Non-pigmented ciliary epithelial cell (primary cell): ENCODE data around the gene DCTN2.
A peak's percentile ranks its signal among the peaks of the same experiment; 100 is the strongest.
"Not testable (repeated sequence)": the region's sequence is repeated elsewhere in the genome, so short reads cannot be mapped to it uniquely, and the experiment has no call there.

Experiments used
- DNase-seq: peaks from one replicate; pipeline ENCODE4 v3.0.0-alpha.2; 2010; ENCODE audit warnings: low read depth

The DCTN2 gene

GRCh38 chr12:57527184-57527583, 19.8 kb downstream of the DCTN2 start:
- no peak for DNase-seq

- no peak for DNase-seq
Observed at GRCh38 chr12:57526477-57527126, 20.4 kb downstream of the DCTN2 start.

- no peak for DNase-seq
Observed at GRCh38 chr12:57525615-57526383, 21.2 kb downstream of the DCTN2 start.

GRCh38 chr12:57524814-57525614, 22.0 kb downstream of the DCTN2 start:
- no peak for DNase-seq

GRCh38 chr12:57523706-57524614, 23.0 kb downstream of the DCTN2 start:
- DNase-seq = no peak

GRCh38 chr12:57522887-57523705, 23.9 kb downstream of the DCTN2 start:
- no peak for DNase-seq

GRCh38 chr12:57522011-57522886, 24.7 kb downstream of the DCTN2 start, which contains the start of gene MBD6:
Gene MBD6 (plus strand): TSS chr12:57522824. CDS start chr12:57524304, 1,480 bp downstream.
- peak; percentile 53 for DNase-seq

- peak; percentile 19 for DNase-seq
Observed at GRCh38 chr12:57521525-57522010, 25.4 kb downstream of the DCTN2 start.

- DNase-seq = peak; percentile 89
Observed at GRCh38 chr12:57520053-57520818, 26.8 kb downstream of the DCTN2 start, which contains the start of gene DDIT3. Gene DDIT3 (minus strand): TSS chr12:57520514. CDS start chr12:57517406, 3,108 bp downstream.

GRCh38 chr12:57519796-57520052, 27.3 kb downstream of the DCTN2 start:
- DNase-seq = no peak

GRCh38 chr12:57518920-57519795, 27.8 kb downstream of the DCTN2 start:
- DNase-seq = no peak

- DNase-seq = no peak
Observed at GRCh38 chr12:57518176-57518919, 28.6 kb downstream of the DCTN2 start.

GRCh38 chr12:57517718-57518117, 29.3 kb downstream of the DCTN2 start:
- not testable (repeated sequence) for DNase-seq

GRCh38 chr12:57517187-57517586, 29.8 kb downstream of the DCTN2 start:
- no peak for DNase-seq

GRCh38 chr12:57516617-57517153, 30.3 kb downstream of the DCTN2 start:
- DNase-seq = no peak

GRCh38 chr12:57515934-57516541, 31.0 kb downstream of the DCTN2 start:
- DNase-seq = no peak
